Thyroid gland (tissue), 4 donors: Measurements from ENCODE around the gene APOC4.
A peak's percentile ranks its signal among the peaks of the same experiment; 100 is the strongest.

Experiments used
- CTCF ChIP-seq, 6 experiments: fragments of 200-600 bp in 3 of 6; fragments of 450-650 bp in 3 of 6; sonication (generic) in 3 of 6; IDR thresholded peaks; one replicate each; pipeline ENCODE4 v1.5.1; 2016 to 2019; ENCODE audit warnings: antibody characterized with exemption in 6 of 6, mild to moderate bottlenecking in 2 of 6, inconsistent platforms in 1 of 6, moderate library complexity in 1 of 6
- POLR2A ChIP-seq, 2 donors: fragments of 450-650 bp; IDR thresholded peaks; one replicate each; pipeline ENCODE4 v1.6.1; 2017; ENCODE audit warnings: antibody characterized with exemption in 2 of 2, mild to moderate bottlenecking in 2 of 2, moderate library complexity in 1 of 2

GRCh38 chr19:44951179-44952159 lies 9.4 kb downstream of the APOC4 start:
- no peak for TF ChIP-seq POLR2A (IDR thresholded peaks at IDR 0.05)
- TF ChIP-seq CTCF (IDR thresholded peaks at IDR 0.05), result peak; percentile 66 to 89 (median 78)
